A549 (cell line): ENCODE data around the gene PAGE1. TPM values are rescaled to one million over a fixed set of nuclear protein-coding genes. Genes with fewer than 3 reads are reported as not detected.

ENCODE experiments used
- ATAC-seq, 2 experiments: fragments of 200-7000 bp in 1 of 2; fragments of >200 bp in 1 of 2; cut with Nextera tagmentation in 1 of 2; cut with Tn5 transposase in 1 of 2; 3 replicates each; pipeline versions ENCODE4 v1.8.0 to v1.9.1; 2018 to 2020; ENCODE audit warnings: mild to moderate bottlenecking in 1 of 2, moderate library complexity in 1 of 2
- CTCF ChIA-PET: fragments of 300-600 bp; sonication (Branson Sonifier 250); formaldehyde crosslinking; extraction: SDS; loops from one replicate; lab custom pipeline; 2021; ENCODE audit warnings: antibody characterized with exemption, inconsistent platforms; lab: Yijun Ruan, JAX
- POLR2A ChIA-PET: fragments of 350-600 bp; formaldehyde crosslinking; extraction: SDS; loops from one replicate; lab custom pipeline; 2021; ENCODE audit warnings: antibody characterized with exemption, inconsistent platforms; lab: Yijun Ruan, JAX
- DNase-seq, 2 experiments: peaks; one replicate each; pipeline versions ENCODE4 v3.0.0 to v3.0.0-alpha.2; 2011 to 2016; ENCODE audit warnings: low read depth in 1 of 2, low spot score in 1 of 2
- FAIRE-seq: peaks from 2 replicates; lab custom pipeline; 2011; peaks lifted over from hg19 to GRCh38; lab: Jason Lieb, UNC
- H3K27ac ChIP-seq, 2 experiments: fragments of >200 bp; sonication (Bioruptor Twin); formaldehyde crosslinking; 3 replicates each; pipeline ENCODE4 v1.5.1; 2016 to 2017
- H3K4me1 ChIP-seq: fragments of >200 bp; sonication (Bioruptor Twin); formaldehyde crosslinking; 3 replicates; pipeline ENCODE4 v1.6.1; 2016
- H3K4me2 ChIP-seq: fragments of >200 bp; sonication (Bioruptor Twin); formaldehyde crosslinking; 3 replicates; pipeline ENCODE4 v1.6.1; 2016
- H3K4me3 ChIP-seq: fragments of >200 bp; sonication (Bioruptor Twin); formaldehyde crosslinking; 3 replicates; pipeline ENCODE4 v1.5.1; 2016
- H3K9me3 ChIP-seq: fragments of >200 bp; sonication (Bioruptor Twin); formaldehyde crosslinking; 3 replicates; pipeline ENCODE4 v1.6.1; 2016
- FOSB ChIP-seq: fragments of 250-450 bp; sonication (Bioruptor Pico); IDR thresholded peaks from 2 replicates; pipeline ENCODE4 v1.5.0; 2020; ENCODE audit warnings: mild to moderate bottlenecking, moderate library complexity
- FOSL2 ChIP-seq, 2 experiments: fragments of 450-650 bp in 1 of 2; fragments of >200 bp in 1 of 2; sonication (Bioruptor Twin) in 1 of 2; formaldehyde crosslinking; IDR thresholded peaks; 2 replicates each; pipeline versions ENCODE4 v1.5.0 to v1.6.1; 2016 to 2020; ENCODE audit warnings: mild to moderate bottlenecking in 1 of 2, moderate library complexity in 1 of 2
- HEYL ChIP-seq: fragments of 250-450 bp; sonication (Bioruptor Pico); IDR thresholded peaks from 2 replicates; pipeline ENCODE4 v1.8.0; 2021; ENCODE audit warnings: mild to moderate bottlenecking, moderate library complexity
- HOXA7 ChIP-seq: fragments of 250-450 bp; sonication (Bioruptor Pico); IDR thresholded peaks from 2 replicates; pipeline ENCODE4 v1.5.0; 2020; ENCODE audit warnings: mild to moderate bottlenecking, moderate library complexity
- HOXB5 ChIP-seq: fragments of 250-450 bp; sonication (Bioruptor Pico); IDR thresholded peaks from 2 replicates; pipeline ENCODE4 v1.5.0; 2020; ENCODE audit warnings: mild to moderate bottlenecking, moderate library complexity
- MAZ ChIP-seq: fragments of 150-350 bp; IDR thresholded peaks from 2 replicates; pipeline ENCODE4 v1.6.1; 2014; ENCODE audit warnings: antibody characterized with exemption, low read depth, low read length, borderline replicate concordance
- MYC ChIP-seq: IDR thresholded peaks from 2 replicates; pipeline ENCODE4 v1.6.1; 2012; ENCODE audit warnings: mild to moderate bottlenecking, inconsistent platforms, low read length, improper control_type of control experiment, borderline replicate concordance
- NPAS2 ChIP-seq: fragments of 250-450 bp; sonication (Bioruptor Pico); IDR thresholded peaks from 2 replicates; pipeline ENCODE4 v1.8.0; 2022; ENCODE audit warnings: mild to moderate bottlenecking, moderate library complexity, borderline replicate concordance
- POLR2A ChIP-seq: IDR thresholded peaks from 2 replicates; pipeline ENCODE4 v1.6.1; 2012; ENCODE audit warnings: mild to moderate bottlenecking, low read length
- POLR2AphosphoS2 ChIP-seq: conservative IDR thresholded peaks from 2 replicates; pipeline ENCODE4 v1.6.1; 2012; ENCODE audit warnings: low read length, improper control_type of control experiment, inconsistent platforms
- RAD21 ChIP-seq, 2 experiments: fragments of >200 bp in 1 of 2; sonication (Bioruptor Twin) in 1 of 2; formaldehyde crosslinking in 1 of 2; IDR thresholded peaks in 1 of 2; conservative IDR thresholded peaks in 1 of 2; 2 replicates in 1 of 2; 3 replicates in 1 of 2; pipeline ENCODE4 v1.6.1; 2012 to 2018; ENCODE audit warnings: inconsistent platforms in 1 of 2
- RFX5 ChIP-seq: fragments of 450-650 bp; IDR thresholded peaks from 2 replicates; pipeline ENCODE4 v1.7.1; 2014; ENCODE audit warnings: antibody characterized with exemption, mild to moderate bottlenecking, moderate library complexity
- RNF2 ChIP-seq: fragments of 200-600 bp; sonication (generic); IDR thresholded peaks from 2 replicates; pipeline ENCODE4 v1.6.1; 2016; ENCODE audit warnings: low read depth, mild to moderate bottlenecking, antibody characterized with exemption, moderate library complexity, borderline replicate concordance
- SREBF2 ChIP-seq: fragments of 450-650 bp; IDR thresholded peaks from 2 replicates; pipeline ENCODE4 v1.6.1; 2014; ENCODE audit warnings: mild to moderate bottlenecking, moderate library complexity
- ZC3H11A ChIP-seq: fragments of 450-650 bp; IDR thresholded peaks from 2 replicates; pipeline ENCODE4 v1.6.1; 2014; ENCODE audit warnings: antibody characterized with exemption, mild to moderate bottlenecking
- ZNF302 ChIP-seq: fragments of 250-450 bp; sonication (Bioruptor Pico); IDR thresholded peaks from 2 replicates; pipeline ENCODE4 v1.9.0; 2021; ENCODE audit warnings: inconsistent platforms, mild to moderate bottlenecking, moderate library complexity
- ZSCAN20 ChIP-seq: fragments of 250-450 bp; sonication (Bioruptor Pico); IDR thresholded peaks from 2 replicates; pipeline ENCODE4 v1.8.0; 2022; ENCODE audit warnings: mild to moderate bottlenecking, moderate library complexity
- WGBS: methylation state at CpG from one replicate; pipeline ENCODE4 v1.1.6; 2017; ENCODE audit errors: missing lambda C conversion rate; 5-methylcytosine and 5-hydroxymethylcytosine counted together
- polyA plus RNA-seq, 4 experiments: library from polyadenylated mRNA; depleted of rRNA in 3 of 4; stranded (reverse); fragments of >200 nt; fragmentation: RNase III in 1 of 4; extraction: RNeasy Plus Mini Kit Qiagen cat#74134 plus additional on column Dnase treatment in 1 of 4; gene quantifications; 2 replicates in 3 of 4; 3 replicates in 1 of 4; pipeline ENCODE4 v1.2.3, GENCODE V29; 2011 to 2017
- TF ChIP-seq, protein P1 (sequence below): fragments of 450-650 bp; IDR thresholded peaks from 2 replicates; pipeline ENCODE4 v1.6.1; 2014; ENCODE audit warnings: antibody characterized with exemption
- TF ChIP-seq, protein P2 (sequence below): fragments of 250-450 bp; sonication (Bioruptor Pico); IDR thresholded peaks from 2 replicates; pipeline ENCODE4 v1.5.0; 2021; ENCODE audit warnings: mild to moderate bottlenecking, moderate library complexity, borderline replicate concordance
- TF ChIP-seq, protein P3 (sequence below): IDR thresholded peaks from 2 replicates; pipeline ENCODE4 v1.6.1; 2012
- TF ChIP-seq, protein P4 (sequence below): fragments of 200-600 bp; sonication (generic); IDR thresholded peaks from 2 replicates; pipeline ENCODE4 v1.6.1; 2016; ENCODE audit warnings: antibody characterized with exemption, mild to moderate bottlenecking, moderate library complexity
- TF ChIP-seq, protein P5 (sequence below): fragments of >200 bp; sonication (Bioruptor Twin); formaldehyde crosslinking; IDR thresholded peaks from 3 replicates; pipeline ENCODE4 v1.6.1; 2016

Gene PAGE1
- polyA plus RNA-seq, 2 of the 4 experiments (the other 2 are of a cell fraction) = 0.17 TPM; not detected in 1

DNA sequence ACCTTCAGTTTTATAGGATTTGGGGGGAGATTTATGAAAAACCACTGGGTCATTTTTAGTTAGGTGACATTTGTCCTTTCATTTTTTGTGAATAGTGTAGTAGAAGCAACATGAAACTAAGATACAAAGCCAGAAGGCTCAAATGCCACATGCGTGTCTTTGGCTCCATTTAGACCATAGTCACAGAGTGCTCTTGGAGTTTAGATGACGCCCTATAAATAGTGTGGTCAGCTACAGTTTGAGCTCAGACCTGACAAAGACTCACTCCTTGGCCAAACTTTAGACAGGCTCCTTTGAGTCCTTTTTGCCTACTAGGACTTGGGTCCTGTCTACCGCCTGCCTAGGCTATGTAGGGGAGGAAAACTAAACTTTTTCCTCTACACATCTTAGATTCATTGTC is 16.8 kb upstream of the PAGE1 start:
- WGBS = 33% methylated on average over 3 of the region's 3 CpGs
- FAIRE-seq (no peak), DNase-seq (no peak), ATAC-seq (no peak)
- Histone ChIP-seq H3K9me3 (no peaks in the 10 kb centered on the region), H3K4me3 (no peak overlapping the region), H3K27ac (no peak overlapping the region), H3K4me1 (no peaks in the 10 kb centered on the region), H3K4me2 (no peak overlapping the region)
- CTCF ChIA-PET = no interaction called here
- TF ChIP-seq HEYL (CRISPR knock-in tag) = no peak
- TF ChIP-seq, protein P1, sequence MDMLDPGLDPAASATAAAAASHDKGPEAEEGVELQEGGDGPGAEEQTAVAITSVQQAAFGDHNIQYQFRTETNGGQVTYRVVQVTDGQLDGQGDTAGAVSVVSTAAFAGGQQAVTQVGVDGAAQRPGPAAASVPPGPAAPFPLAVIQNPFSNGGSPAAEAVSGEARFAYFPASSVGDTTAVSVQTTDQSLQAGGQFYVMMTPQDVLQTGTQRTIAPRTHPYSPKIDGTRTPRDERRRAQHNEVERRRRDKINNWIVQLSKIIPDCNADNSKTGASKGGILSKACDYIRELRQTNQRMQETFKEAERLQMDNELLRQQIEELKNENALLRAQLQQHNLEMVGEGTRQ = no peak
- no peak for TF ChIP-seq POLR2AphosphoS2
- TF ChIP-seq, protein P2, sequence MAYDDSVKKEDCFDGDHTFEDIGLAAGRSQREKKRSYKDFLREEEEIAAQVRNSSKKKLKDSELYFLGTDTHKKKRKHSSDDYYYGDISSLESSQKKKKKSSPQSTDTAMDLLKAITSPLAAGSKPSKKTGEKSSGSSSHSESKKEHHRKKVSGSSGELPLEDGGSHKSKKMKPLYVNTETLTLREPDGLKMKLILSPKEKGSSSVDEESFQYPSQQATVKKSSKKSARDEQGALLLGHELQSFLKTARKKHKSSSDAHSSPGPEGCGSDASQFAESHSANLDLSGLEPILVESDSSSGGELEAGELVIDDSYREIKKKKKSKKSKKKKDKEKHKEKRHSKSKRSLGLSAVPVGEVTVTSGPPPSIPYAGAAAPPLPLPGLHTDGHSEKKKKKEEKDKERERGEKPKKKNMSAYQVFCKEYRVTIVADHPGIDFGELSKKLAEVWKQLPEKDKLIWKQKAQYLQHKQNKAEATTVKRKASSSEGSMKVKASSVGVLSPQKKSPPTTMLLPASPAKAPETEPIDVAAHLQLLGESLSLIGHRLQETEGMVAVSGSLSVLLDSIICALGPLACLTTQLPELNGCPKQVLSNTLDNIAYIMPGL (CRISPR knock-in tag) = no peak
- no peak for TF ChIP-seq HOXB5 (CRISPR knock-in tag)
- TF ChIP-seq, protein P3, sequence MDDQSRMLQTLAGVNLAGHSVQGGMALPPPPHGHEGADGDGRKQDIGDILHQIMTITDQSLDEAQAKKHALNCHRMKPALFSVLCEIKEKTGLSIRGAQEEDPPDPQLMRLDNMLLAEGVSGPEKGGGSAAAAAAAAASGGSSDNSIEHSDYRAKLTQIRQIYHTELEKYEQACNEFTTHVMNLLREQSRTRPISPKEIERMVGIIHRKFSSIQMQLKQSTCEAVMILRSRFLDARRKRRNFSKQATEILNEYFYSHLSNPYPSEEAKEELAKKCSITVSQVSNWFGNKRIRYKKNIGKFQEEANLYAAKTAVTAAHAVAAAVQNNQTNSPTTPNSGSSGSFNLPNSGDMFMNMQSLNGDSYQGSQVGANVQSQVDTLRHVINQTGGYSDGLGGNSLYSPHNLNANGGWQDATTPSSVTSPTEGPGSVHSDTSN = no peak
- no peak for TF ChIP-seq FOSL2 (IDR thresholded peaks at IDR 0.05)
- TF ChIP-seq FOSL2 (CRISPR knock-in tag; IDR thresholded peaks at IDR 0.05) = no peak
- no peak for TF ChIP-seq RAD21 (conservative IDR thresholded peaks at IDR 0.05 in 1 of 2, IDR thresholded peaks at IDR 0.05 in 1 of 2)
- POLR2A ChIA-PET = no interaction called here

DNA sequence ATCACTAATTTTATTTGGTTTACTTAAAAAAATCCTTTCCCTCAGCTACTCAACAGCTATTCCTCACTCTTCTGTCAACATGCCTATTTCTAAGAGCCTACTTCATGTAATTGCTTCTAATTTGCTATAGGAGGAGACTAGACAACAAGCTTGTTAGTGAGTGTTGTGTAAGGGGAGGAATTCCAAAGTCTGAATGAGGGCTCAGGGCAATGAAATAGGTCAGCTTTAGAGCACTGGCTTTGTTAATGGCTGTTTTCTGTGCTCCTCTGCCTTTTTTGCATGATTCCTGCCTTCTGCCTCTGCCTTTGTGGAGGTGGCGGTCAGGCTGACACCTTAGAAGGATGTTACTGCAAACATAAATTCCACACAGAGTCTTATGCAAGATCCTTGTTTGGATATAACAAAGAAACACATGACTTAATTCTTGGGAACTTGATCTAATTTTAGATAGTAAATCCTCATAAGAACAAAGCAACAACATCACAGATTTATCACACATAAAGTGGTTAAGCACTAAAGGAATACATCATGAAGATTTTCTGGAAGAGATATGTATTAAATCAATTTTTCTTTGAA is 15.0 kb upstream of the PAGE1 start:
- WGBS = 54% methylated on average over 1 of the region's 1 CpG
- CTCF ChIA-PET = no interaction called here

More for the DNA sequence above, 15.0 kb upstream of the PAGE1 start:
- no peak for TF ChIP-seq NPAS2 (CRISPR knock-in tag)
- TF ChIP-seq HEYL (CRISPR knock-in tag) = no peak
- no peak for TF ChIP-seq ZC3H11A
- no peak for TF ChIP-seq RFX5
- TF ChIP-seq RAD21 (conservative IDR thresholded peaks at IDR 0.05 in 1 of 2, IDR thresholded peaks at IDR 0.05 in 1 of 2) = no peak
- no peak for TF ChIP-seq MAZ
- no peak for TF ChIP-seq HOXA7 (CRISPR knock-in tag)
- no peak for TF ChIP-seq FOSB (CRISPR knock-in tag)
- no peak for TF ChIP-seq POLR2A
- TF ChIP-seq ZSCAN20 (CRISPR knock-in tag) = no peak
- TF ChIP-seq ZNF302 (CRISPR knock-in tag) = no peak
- no peak for TF ChIP-seq RNF2
- TF ChIP-seq, protein P4, sequence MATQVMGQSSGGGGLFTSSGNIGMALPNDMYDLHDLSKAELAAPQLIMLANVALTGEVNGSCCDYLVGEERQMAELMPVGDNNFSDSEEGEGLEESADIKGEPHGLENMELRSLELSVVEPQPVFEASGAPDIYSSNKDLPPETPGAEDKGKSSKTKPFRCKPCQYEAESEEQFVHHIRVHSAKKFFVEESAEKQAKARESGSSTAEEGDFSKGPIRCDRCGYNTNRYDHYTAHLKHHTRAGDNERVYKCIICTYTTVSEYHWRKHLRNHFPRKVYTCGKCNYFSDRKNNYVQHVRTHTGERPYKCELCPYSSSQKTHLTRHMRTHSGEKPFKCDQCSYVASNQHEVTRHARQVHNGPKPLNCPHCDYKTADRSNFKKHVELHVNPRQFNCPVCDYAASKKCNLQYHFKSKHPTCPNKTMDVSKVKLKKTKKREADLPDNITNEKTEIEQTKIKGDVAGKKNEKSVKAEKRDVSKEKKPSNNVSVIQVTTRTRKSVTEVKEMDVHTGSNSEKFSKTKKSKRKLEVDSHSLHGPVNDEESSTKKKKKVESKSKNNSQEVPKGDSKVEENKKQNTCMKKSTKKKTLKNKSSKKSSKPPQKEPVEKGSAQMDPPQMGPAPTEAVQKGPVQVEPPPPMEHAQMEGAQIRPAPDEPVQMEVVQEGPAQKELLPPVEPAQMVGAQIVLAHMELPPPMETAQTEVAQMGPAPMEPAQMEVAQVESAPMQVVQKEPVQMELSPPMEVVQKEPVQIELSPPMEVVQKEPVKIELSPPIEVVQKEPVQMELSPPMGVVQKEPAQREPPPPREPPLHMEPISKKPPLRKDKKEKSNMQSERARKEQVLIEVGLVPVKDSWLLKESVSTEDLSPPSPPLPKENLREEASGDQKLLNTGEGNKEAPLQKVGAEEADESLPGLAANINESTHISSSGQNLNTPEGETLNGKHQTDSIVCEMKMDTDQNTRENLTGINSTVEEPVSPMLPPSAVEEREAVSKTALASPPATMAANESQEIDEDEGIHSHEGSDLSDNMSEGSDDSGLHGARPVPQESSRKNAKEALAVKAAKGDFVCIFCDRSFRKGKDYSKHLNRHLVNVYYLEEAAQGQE = no peak
- no peak for TF ChIP-seq MYC
- no peak for TF ChIP-seq SREBF2
- TF ChIP-seq, protein P5, sequence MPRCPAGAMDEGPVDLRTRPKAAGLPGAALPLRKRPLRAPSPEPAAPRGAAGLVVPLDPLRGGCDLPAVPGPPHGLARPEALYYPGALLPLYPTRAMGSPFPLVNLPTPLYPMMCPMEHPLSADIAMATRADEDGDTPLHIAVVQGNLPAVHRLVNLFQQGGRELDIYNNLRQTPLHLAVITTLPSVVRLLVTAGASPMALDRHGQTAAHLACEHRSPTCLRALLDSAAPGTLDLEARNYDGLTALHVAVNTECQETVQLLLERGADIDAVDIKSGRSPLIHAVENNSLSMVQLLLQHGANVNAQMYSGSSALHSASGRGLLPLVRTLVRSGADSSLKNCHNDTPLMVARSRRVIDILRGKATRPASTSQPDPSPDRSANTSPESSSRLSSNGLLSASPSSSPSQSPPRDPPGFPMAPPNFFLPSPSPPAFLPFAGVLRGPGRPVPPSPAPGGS = no peak
- TF ChIP-seq, all 56 proteins: peak for 0
- Histone ChIP-seq H3K4me2 (no peak overlapping the region), H3K4me1 (no peaks in the 10 kb centered on the region), H3K9me3 (no peaks in the 10 kb centered on the region), H3K4me3 (no peak overlapping the region), H3K27ac (no peak overlapping the region)
- POLR2A ChIA-PET = no interaction called here
- FAIRE-seq (no peak), DNase-seq (no peak), ATAC-seq (no peak)
